GM12872 (cell line): Measurements from ENCODE around the gene FRMD1.

Source experiments
- TF ChIP-seq, protein P1 (sequence below): IDR thresholded peaks from 3 replicates; pipeline ENCODE4 v1.5.1; 2011; ENCODE audit warnings: low read depth, mild to moderate bottlenecking, low read length, moderate library complexity; ENCODE audit not compliant: insufficient read depth

The FRMD1 gene

DNA sequence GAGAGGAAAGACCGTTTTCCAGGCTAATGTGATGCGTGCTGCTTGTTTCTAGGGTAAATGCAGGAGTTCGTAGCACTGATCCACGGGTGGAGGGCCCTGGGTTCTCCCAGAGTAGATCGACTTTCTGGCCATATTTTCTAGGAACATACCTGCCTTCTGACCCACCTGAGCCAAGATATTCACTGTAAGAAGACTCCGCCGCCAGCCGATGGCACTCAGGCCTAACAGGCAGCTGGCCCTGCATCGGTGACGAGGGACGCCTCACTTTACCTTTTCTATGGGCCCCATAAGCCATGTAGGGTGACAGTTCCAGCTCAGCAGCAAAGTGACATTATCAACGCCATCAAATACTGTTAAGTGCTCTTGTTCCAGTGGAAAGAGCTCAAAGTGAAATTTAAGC lies 30.2 kb upstream of the FRMD1 start:
- TF ChIP-seq, protein P1, sequence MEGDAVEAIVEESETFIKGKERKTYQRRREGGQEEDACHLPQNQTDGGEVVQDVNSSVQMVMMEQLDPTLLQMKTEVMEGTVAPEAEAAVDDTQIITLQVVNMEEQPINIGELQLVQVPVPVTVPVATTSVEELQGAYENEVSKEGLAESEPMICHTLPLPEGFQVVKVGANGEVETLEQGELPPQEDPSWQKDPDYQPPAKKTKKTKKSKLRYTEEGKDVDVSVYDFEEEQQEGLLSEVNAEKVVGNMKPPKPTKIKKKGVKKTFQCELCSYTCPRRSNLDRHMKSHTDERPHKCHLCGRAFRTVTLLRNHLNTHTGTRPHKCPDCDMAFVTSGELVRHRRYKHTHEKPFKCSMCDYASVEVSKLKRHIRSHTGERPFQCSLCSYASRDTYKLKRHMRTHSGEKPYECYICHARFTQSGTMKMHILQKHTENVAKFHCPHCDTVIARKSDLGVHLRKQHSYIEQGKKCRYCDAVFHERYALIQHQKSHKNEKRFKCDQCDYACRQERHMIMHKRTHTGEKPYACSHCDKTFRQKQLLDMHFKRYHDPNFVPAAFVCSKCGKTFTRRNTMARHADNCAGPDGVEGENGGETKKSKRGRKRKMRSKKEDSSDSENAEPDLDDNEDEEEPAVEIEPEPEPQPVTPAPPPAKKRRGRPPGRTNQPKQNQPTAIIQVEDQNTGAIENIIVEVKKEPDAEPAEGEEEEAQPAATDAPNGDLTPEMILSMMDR = no peak

DNA sequence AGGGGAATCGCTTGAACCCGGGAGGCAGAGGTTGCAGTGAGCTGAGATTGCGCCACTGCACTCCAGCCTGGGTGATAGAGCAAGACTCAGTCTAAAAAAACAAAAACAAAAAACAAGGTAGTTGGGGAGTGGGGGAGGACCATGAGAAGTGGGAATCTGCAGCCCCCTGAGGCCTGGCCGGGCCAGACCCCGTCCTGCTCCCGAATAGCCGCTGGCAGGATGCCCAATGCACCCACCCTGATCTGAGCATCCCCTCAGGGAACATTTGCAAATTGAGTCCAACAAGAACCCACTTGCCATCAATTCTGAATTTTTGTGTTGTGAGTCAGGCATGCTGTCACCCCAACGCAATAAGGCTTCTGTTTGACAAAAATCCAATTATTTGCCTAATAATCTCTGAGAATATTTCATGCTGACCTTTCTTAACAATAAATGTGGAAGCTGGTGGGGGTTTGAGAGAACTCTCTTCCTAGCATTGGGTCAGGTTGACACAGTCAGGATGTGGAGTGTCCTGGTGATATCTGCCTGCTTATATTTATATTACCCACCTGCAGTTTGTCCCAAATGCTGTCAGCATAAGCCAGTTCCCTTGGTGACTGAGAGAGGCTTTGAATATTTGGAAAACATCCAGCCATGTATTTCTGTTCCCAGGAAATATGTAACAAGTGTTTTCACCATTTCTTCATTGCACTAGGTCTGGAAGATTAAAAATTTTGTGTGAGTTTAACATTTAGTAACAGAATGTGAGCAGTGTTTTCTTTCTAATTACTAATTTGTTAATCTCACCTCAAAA lies 28.4 kb upstream of the FRMD1 start:
- TF ChIP-seq, protein P1 = no peak

DNA sequence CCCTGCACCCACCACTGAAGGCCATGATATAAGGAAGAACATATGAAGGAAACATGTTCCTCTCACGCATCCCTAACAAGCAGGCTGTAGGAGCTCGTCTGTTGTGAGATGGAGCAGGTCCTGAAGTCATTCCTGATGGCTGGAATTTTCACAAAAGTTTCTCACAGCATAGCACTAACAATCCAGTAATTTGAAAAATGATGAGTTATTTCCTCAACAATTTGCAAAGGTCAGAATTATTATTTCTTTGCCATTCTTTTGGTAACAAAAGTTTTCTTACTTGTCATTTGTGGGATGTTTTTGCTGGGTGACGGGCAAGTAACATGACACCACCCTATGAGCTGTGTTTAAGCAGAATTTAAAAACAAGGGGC lies 27.6 kb upstream of the FRMD1 start:
- TF ChIP-seq, protein P1 = no peak

DNA sequence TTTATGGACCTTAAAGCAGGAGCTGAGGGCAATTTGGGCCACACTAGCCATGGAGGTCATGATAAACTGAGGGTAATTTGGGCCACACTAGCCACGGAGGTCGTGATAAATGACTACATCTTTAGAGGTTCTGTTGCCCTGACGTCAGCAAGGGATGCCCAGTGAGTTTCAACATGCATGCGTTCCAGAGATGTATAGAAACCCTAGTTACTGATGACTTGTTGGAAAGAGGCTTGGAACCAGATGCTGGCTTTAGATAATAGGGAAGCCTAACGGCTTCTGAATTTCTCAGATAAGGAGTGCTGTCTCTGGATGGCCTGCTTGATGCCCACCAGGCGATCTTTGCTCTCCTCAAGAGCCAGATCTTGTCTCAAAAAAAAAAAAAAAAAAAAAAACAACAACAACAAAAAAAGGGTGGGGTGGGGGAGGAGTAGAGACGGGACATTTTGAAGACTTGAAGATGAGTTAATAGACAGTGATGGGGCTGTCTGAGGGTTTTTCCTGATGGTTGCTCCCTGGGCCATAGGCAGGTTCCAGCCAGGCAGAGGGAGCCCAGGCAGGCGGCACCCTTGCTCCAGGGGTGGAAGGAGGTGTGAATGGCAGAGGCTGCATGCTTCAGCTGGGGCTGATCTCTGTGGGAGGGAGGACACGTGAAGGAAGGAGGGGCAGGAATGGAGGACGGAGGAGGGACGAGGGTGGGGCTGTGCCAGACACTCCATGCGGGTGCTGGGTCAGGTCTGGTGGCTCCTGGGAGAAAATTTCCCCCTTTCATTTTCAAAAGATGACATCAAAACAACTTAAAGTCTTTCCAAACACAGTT lies 27.0 kb upstream of the FRMD1 start:
- TF ChIP-seq, protein P1 = no peak

DNA sequence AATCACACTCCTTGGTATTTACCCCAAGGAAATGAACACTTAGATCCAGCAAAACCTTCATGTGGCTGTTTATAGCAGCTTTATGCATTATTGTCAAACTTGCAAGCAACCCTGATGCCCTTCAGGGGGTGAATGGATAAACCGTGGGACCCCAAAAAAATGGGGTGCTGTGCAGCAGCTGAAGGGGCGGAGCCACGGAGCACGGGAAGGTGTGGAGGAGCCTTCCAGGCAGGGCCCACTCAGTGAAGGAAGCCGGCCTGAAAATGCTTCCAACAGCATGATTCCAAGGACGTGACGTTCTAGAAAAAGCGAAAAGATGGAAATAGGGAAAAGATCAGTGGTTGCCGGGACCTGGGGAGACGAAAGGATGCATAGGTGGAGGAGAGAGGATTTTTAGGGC lies 25.6 kb upstream of the FRMD1 start:
- TF ChIP-seq, protein P1 = no peak

DNA sequence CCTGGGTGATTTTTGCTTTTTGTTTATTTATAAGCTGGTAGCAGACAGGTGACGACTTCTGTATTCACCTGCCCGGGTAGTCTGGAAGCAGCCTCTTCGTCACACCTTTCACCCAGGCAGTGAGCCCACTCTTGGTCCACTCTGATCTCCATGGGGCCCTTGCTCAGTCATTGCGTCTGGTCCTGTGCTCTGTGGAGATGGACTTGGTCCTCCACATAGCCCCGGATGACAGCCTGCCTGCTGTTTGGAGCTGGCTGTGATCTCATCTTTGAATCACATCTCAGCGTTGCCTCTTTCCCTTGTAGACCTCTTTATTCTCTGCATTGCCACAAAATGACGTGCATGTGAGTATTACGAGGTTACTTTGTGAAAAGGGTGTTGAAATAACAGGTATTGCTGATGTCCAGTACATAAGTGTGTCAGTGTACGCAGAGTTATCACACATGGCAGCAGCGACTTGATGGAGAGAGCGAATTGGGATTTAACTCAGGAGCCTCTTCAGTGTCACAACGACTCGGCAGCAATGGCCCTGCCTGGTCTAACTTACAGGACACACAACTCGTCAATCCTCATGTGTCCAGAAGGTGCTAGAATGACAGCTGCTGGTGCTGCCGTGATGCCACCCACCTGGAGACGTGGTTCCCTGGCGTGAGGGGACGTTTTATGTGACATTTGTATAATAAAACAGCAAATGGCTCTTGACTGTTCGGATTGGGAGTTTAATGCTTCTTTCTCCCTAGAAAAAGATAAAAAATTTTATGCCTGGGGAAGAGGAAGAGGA lies 24.2 kb upstream of the FRMD1 start:
- TF ChIP-seq, protein P1 = no peak
